ENCODE data around the gene SNAP23. TPM values are rescaled to one million over a fixed set of nuclear protein-coding genes. Genes with fewer than 3 reads are reported as not detected.
A peak's percentile ranks its signal among the peaks of the same experiment; 100 is the strongest.

SNAP23 gene
- total and polyA plus RNA-seq, 8 donors: 14.2 to 39.4 (median 21.0) TPM

- TF ChIP-seq, protein P1, sequence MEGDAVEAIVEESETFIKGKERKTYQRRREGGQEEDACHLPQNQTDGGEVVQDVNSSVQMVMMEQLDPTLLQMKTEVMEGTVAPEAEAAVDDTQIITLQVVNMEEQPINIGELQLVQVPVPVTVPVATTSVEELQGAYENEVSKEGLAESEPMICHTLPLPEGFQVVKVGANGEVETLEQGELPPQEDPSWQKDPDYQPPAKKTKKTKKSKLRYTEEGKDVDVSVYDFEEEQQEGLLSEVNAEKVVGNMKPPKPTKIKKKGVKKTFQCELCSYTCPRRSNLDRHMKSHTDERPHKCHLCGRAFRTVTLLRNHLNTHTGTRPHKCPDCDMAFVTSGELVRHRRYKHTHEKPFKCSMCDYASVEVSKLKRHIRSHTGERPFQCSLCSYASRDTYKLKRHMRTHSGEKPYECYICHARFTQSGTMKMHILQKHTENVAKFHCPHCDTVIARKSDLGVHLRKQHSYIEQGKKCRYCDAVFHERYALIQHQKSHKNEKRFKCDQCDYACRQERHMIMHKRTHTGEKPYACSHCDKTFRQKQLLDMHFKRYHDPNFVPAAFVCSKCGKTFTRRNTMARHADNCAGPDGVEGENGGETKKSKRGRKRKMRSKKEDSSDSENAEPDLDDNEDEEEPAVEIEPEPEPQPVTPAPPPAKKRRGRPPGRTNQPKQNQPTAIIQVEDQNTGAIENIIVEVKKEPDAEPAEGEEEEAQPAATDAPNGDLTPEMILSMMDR (IDR thresholded peaks at IDR 0.05): no peak
- FAIRE-seq: no peak
- intact Hi-C loops (cut with DNase I): no loop called here
- Histone ChIP-seq H3K27me3 (no peaks in the 10 kb centered on the region), H3K4me3 (no peak overlapping the region), H3K4me1 (no peaks in the 10 kb centered on the region), H3K36me3 (peaks cover 0 to 14% (median 0%) of the 10 kb centered on the region in 3 donors), H3K27ac (no peak overlapping the region), H3K9me3 (no peaks in the 10 kb centered on the region)
- no peak for DNase-seq
- WGBS, 2 donors: 86 to 93% methylated on average over 1 of the region's 1 CpG
- ATAC-seq: no peak
Observed at GRCh38 chr15:42533246-42533645, 37.8 kb downstream of the SNAP23 start.

- H3K27ac ChIP-seq: no peak overlapping the region
- intact Hi-C loops (cut with DNase I): no loop called here
- TF ChIP-seq, protein P1 (IDR thresholded peaks at IDR 0.05): no peak
Observed at GRCh38 chr15:42544853-42545629, 49.6 kb downstream of the SNAP23 start.

GRCh38 chr15:42547918-42548248, 52.4 kb downstream of the SNAP23 start:
- H3K27me3 ChIP-seq: no peaks in the 10 kb centered on the region
- peak overlapping the region; percentile 79 to 97 (median 88) for H3K4me3 ChIP-seq
- H3K27ac ChIP-seq: peak overlapping the region; percentile 75 to 87 (median 78)
- ATAC-seq (peak; percentile 6 to 38 (median 32)), FAIRE-seq (no peak), DNase-seq (no peak)
- peaks cover 0 to 13% (median 4%) of the 10 kb centered on the region in 3 donors for H3K36me3 ChIP-seq
- WGBS, 2 donors: 0 to 3% methylated on average over 9 of the region's 9 CpGs
- intact Hi-C loops (cut with DNase I): no loop called here
- peaks cover 5 to 17% (median 15%) of the 10 kb centered on the region in 3 donors for H3K4me1 ChIP-seq
- H3K9me3 ChIP-seq: no peaks in the 10 kb centered on the region
- TF ChIP-seq, protein P1 (IDR thresholded peaks at IDR 0.05): no peak

More at GRCh38 chr15:42544853-42545629, 49.6 kb downstream of the SNAP23 start:
- ATAC-seq (no peak), FAIRE-seq (no peak), DNase-seq (no peak)
- Histone ChIP-seq H3K9me3 (no peaks in the 10 kb centered on the region), H3K4me3 (no peak overlapping the region), H3K27me3 (no peaks in the 10 kb centered on the region), H3K4me1 (peaks cover 5 to 15% (median 13%) of the 10 kb centered on the region in 3 donors), H3K36me3 (peaks cover 0 to 13% (median 4%) of the 10 kb centered on the region in 3 donors)
- 85 to 86% methylated on average over 4 of the region's 4 CpGs for WGBS, 2 donors

GRCh38 chr15:42548249-42549031, 53.0 kb downstream of the SNAP23 start, which contains the start of the genes HAUS2 and LRRC57:
HAUS2 (plus strand) TSS chr15:42548838; CDS start chr15:42548873, 35 bp downstream.
LRRC57 (minus strand) TSS chr15:42548793; CDS start chr15:42548434, 359 bp downstream.
- Histone ChIP-seq H3K27ac (peak within 1 kb of the TSS; percentile 75 to 87 (median 78)), H3K9me3 (no peaks in the 10 kb centered on the region), H3K36me3 (peaks cover 0 to 10% (median 4%) of the 10 kb centered on the region in 3 donors), H3K27me3 (no peaks in the 10 kb centered on the region), H3K4me3 (peak within 1 kb of the TSS; percentile 79 to 97 (median 88)), H3K4me1 (peaks cover 5 to 17% (median 15%) of the 10 kb centered on the region in 3 donors)
- FAIRE-seq (no peak), ATAC-seq (peak; percentile 93 to 98 (median 98)), DNase-seq (peak; percentile 80 to 96 (median 90))
- TF ChIP-seq, protein P1 (IDR thresholded peaks at IDR 0.05): no peak
- intact Hi-C loops (cut with DNase I): no loop called here
- 0% methylated on average over 67 to 71 of the region's 71 CpGs for WGBS, 2 donors
